ENCODE measurements around the gene RILP.

Gene RILP

DNA sequence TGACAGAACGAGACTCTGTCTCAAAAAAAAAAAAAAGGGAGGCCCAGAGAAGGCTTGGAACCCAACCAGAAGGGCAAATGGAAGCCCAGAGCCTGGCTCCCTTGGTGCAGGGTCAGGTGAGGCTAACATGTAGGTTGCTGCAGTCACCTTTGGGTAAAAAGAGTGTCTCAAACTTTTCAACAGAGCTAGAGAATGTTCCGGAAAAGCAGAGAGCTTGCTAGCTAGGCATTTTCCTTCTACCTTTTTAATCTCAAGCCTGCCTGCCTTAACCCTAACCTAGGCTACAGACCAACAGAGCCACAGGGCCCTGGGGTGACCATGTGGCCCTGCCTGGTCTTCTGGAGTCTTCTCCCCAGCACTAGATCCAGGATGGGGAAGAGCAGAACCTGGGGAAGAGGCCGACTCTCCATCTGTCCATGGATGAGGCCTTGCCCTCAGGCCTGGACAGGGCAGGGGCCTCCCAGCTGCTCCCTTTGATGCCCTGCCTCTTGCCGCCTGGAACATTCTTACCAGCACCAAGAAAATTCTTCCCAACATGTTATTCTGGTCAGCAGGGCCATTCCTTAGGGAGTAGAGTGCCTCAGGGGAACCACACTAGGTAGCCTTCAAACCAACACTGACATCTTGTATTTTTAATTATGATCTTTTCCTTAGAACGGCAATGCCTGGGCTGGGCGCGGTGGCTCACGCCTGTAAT, 51.1 kb downstream of the RILP start:
- no peak for DNase-seq

DNA sequence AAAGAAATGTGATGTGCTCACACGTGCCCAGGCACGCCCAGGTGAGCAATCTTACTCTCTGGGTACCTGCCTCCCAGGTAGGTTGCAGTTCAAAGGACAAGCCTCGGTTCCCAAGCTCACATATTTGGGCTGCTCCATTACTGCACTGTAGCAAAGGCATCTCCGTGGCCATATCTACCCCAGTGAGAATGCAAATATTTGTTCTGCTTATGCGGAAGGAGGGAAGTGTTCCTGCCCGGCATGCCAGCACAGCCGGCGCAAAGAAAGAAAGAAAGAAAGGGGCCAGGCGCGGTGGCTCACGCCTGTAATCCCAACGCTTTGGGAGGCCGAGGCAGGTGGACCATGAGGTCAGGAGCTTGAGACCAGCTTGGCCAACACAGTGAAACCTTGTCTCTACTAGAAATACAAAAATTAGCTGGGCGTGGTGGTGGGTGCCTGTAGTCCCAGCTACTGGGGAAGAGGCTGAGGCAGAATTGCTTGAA, 51.8 kb downstream of the RILP start:
- DNase-seq: no peak
